Stimulated activated CD4-positive, alpha-beta T cell treated with anti-CD3 and anti-CD28 coated beads, Interleukin-4, amount 100 ng/mL, for 4 hours (primary cell): ENCODE results near the gene GAMT.
"Not testable (repeated sequence)": the region's sequence is repeated elsewhere in the genome, so short reads cannot be mapped to it uniquely, and the experiment has no call there.

Source experiments
- DNase-seq, 2 experiments: peaks; one replicate each; pipeline ENCODE4 v3.0.0-alpha.2; 2020

GAMT gene

DNA sequence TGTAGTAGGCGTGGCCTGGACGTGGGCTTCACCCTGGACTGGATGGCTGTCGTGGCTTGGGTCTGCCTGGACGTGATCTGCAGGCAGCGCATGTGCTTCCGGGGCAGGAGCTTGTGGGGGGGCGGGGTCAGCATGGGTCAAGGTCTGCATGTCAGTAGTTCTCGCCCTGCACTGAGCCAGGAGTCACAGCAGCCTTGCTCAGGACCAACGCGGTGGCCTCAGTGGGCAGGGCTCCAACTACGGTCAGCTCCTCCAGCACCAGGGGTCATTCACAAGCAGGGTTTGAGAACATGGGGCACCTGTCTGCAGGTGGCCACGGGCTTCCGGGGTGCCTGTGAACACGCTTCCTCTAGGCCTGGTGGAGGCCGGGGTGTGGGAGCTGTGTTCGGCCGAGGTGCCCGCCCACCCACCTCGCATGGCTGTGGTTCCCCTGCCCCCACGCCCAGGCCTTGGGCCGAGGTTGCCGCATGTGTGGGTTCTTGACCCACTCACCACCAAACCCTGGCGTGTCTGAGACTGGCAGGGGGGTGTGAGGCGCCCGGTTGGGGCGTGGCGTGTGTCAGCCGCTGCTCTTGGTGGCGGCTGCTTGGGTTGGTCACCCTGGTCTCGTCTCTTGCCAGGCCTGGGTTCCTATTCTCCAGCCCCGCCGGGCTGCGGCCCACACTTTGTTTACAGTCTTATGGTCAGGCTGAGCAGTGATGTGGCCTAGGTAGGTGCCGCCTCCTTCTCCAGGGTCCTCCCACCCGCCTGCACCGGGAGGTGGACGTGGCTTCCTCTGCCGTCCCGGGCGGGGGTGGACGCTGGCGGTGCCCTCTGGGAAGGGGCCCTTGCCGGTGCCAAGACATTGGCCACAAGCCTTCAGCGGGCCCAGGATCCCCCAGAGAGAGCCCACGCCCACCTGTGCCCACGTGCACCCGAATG, 32.0 kb upstream of the GAMT start:
- no peak for DNase-seq

DNA sequence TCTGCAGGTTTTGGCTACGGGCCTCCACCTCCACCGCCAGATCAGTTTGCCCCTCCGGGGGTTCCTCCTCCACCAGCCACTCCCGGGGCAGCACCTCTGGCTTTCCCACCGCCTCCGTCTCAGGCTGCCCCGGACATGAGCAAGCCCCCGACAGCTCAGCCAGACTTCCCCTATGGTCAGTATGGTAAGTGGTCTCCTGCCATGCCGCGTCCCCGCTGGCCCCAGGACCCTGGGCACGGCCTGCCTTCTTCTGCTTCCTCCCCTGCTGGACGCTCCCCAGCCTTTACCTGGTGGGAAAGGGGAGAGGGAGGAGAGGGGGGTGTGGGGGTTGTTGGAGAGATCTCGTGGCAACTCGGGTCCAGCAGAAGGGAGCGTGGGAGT, 31.2 kb upstream of the GAMT start:
- DNase-seq, result no peak

DNA sequence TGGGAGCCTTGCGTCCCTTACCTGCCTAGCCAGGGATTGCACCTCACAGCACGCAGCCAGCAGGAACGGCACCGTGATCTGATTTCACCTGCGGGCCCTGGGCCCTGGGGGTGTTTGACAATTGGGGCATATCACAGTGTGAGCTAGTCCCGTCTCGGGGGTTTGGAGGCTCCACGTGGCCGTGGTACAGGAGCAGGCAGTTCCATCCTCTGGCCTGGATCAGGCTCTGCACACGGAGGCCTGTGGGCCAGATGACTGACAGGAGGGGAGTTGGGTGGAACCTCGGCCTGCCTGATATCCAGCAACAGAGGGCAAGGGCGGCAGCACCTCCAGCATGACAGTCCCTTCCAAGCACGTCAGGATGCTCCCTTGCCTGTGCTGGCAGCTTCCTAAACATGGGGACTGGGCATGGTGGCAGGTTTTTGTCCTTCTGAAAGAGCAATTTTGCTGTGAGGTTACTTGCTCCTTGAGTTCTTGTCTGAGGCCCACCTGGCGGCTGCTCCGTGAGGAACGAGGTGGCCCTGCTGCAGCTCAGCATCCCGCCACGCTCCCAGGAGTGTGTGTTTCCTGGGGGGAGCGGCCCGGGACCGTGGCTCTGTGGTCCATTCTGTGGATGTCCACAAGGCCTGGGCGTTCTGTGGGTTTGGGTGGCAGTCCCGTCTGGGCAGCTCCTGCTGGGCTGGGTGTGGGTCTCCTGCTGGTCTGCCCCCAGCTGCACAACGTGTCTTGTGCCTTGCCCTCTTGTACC, 30.6 kb upstream of the GAMT start:
- no peak for DNase-seq

- no peak for DNase-seq
Observed at GRCh38 chr19:1430246-1430645, 28.9 kb upstream of the GAMT start.

DNA sequence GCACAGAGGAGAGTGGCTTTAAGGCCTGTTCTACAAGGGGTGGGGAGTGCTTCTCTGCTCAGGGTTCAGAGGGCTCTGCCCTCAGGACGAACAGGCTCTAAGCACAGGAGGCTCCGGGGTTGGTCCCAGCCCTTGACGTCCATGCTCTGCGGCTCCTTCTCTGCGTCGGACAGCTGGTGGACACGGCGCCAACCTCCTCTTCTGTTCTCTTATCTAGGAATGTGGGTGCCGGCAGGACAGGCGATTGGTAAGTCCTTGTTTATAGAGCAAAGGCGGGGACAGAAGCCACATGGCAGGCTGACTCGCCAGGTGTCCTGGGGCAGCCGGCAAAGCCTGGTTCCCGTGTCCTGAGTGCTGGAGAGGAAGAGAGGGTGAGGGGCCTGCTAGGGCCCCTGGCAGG, 28.4 kb upstream of the GAMT start:
- DNase-seq, result no peak

DNA sequence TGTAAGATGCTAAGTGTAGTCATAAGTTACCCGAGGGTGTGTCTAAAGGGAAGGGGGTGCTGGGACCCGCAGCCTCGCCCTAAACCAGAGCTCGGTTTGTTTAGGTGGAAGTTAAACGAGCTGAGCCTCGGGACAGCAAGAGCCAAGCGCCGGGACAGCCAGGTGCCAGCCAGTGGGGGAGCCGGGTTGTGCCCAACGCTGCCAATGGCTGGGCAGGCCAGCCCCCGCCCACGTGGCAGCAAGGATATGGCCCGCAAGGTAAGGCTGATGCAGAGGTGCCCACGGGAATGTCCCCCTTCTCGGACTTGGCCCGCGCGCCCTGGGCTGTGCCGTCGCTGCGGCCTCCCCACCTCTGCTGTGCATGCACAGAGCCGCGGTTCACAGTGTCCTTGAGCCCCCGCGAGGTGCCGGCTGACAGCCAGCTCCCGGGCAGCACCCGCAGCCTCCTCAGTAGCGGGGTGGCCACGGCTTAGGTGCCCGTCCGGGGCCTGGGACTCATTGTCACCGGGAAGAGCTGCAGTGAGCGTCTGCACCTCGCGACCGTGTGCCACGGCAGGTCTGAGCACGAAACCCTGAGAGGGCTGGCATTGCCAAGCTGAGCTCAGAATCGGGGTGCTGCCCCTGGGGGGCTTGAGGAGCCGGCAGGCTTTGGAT, 27.5 kb upstream of the GAMT start:
- no peak for DNase-seq

- DNase-seq, result no peak
Observed at GRCh38 chr19:1427221-1427920, 26.0 kb upstream of the GAMT start.

DNA sequence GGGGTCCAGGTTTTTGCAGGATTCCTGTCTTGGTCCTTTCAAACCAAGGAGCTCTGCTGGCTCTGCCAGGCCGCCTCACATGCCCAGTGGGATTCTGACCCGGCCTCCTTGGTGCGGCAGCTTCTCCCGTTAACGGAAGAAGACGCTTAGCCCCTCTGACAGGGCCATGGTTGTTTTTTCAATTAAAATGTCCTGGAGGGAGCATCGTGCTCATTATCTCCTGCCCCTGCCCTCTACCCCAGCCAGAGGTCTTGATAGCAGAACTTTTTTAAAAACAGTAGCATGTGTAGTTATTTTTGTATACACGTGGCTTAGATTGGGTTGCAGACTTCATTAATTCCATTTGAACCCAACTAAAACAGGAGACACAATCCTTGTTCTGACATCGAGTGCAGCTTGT, 25.4 kb upstream of the GAMT start:
- DNase-seq, result no peak

GRCh38 chr19:1425902-1426301, 24.6 kb upstream of the GAMT start:
- DNase-seq, result no peak

- no peak for DNase-seq
Observed at GRCh38 chr19:1425102-1425837, 23.9 kb upstream of the GAMT start.

DNA sequence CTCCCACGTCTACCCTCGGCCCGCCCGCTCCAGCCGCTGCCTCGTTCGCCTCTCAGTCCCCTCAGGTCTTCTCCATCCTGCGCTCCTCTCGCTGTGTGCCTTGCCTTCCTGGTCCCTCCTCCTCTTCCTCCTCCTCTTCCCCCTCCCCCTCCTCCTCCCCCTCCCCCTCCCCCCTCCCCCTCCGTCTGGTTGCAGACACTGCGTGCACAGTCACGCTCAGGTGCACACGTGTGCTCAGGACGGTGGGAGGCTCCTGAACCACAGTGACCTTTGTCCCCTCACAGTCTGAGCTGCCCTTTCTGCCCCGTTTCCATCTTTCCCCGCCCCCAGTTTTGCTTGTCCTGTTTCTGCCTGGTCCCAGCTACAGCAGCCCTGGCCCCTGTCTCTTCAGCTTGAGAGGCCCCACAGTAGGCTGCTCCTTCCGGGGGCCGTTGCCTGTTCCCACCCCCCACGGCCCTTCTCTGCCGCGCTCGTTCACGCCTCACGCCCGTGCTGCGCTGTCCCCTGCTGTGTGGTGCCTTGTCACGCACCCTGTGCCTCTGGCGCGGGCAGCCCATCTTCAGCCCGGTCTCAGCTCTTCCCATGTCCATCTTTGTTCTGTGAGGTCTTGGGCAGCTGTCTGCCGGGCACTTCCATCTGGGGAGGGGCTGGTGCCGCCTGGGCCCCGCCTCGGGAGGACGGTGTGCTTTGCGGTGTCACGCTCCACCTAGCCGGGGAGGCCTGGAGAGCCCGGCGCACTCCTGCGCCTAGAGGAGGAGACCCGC, 23.0 kb upstream of the GAMT start:
- no peak for DNase-seq

DNA sequence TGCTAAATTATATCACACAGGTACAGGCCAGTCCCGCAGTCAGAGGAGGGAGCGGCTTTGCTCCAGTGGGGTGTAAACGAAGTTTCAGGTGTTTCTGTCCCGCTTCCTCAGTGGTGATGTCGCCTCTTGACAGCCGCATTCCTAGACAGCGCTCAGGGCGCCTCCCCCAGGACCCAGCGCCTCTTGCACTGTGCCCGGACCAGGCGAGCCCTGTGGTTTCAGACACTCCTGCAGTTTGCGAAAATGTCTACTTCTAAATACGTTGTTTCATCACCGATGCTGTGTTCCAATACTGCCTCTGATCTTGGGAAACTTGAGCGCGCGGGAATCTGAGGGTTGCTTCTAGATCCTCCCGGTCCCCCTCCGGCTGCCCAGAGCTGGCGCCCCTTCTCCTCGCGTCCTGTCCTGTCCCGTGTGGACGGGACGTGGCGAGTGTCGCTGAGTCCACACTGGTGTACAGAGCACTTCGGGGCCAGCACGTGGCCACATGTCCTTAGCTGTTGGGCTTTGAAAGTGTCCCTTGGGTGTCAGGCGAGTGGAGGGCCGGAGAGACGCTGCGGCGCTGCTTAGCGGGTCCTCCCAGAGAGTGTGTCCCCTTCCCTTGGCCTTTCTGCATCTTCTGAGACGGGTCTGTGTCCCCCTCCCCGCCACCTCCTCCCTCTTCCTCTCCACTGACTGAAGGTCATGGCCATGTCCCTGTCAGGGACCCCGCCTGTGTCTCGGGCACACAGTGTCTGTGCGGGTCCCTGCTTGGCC, 22.3 kb upstream of the GAMT start:
- no peak for DNase-seq

GRCh38 chr19:1422943-1423342, 21.6 kb upstream of the GAMT start:
- no peak for DNase-seq

DNA sequence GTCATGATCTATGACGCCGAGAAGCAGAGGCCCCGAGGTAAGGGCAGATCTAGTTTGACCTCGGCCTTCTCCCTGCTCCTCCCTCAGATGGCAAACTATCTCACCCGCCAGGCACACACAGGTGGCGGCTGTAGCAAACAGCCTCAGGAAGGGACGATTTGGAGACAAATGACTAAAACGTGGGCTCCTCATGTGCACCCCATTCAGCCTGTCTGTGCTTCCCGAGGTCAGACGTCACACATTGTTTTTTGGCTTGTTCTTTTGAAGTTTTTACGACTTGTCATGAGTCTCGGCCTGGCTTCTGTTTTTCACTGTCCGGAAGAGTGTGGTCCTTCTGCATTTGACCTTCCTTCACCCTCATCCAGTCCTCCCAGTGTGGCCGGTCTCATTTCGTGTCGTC, 21.0 kb upstream of the GAMT start:
- no peak for DNase-seq

- DNase-seq, result no peak
Observed at GRCh38 chr19:1421958-1422305, 20.6 kb upstream of the GAMT start.

- no peak for DNase-seq
Observed at GRCh38 chr19:1421218-1421957, 20.0 kb upstream of the GAMT start.

- DNase-seq, result no peak
Observed at GRCh38 chr19:1420590-1420989, 19.2 kb upstream of the GAMT start.

GRCh38 chr19:1420085-1420484, 18.7 kb upstream of the GAMT start:
- not testable (repeated sequence) for DNase-seq

DNA sequence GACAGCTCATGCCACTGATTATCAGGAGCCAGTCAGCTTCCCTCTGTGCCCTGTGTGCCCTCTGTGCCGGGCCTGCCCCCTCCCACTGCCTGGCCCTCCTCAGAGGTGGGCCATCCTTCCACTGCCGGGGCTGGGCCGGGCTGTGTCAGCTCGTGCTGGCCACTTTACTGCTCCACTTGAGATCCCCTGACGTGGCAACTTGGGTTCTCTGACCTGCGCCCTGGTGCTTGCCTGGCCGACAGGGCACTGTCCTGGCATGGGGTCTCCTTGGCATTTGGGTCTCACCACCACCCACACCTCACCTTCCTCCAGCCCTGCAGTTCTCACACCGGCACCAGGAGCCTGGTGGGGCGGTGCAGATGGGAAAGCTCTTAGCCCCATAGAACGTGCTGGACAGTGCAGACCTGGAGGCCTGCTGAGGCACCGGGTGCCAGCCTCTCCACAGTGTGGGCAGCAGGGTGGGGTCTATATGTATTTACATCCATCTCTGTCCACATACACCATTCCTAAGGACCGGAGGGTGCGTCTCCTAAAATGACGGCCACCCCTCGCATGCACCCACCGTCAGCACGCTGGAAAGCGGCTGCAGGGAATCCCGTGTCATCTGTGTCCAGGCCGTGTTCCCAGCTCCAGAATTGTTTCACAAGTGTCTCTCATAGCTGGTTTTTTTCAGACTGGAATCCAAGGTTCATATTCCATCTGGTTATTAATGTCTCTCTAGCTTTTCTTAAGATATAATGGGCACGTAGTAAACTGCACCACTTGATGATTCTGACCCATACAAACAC, 17.8 kb upstream of the GAMT start:
- no peak for DNase-seq

DNA sequence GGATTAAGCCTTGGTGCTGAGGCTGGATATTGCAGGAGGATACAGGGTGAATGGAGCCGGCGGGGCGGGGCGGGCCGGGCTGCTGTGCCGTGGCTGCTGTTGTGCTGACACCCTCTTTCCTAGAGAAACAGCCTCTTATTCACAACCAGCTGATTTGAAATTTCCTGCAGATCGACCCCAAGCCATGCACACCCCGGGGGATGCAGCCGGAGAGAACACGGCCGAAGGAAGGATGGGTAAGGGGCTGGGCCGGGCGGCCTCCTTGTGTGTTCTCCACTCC, 17.1 kb upstream of the GAMT start:
- no peak for DNase-seq
